ENCODE measurements around the gene PHACTR1.

The PHACTR1 gene

DNA sequence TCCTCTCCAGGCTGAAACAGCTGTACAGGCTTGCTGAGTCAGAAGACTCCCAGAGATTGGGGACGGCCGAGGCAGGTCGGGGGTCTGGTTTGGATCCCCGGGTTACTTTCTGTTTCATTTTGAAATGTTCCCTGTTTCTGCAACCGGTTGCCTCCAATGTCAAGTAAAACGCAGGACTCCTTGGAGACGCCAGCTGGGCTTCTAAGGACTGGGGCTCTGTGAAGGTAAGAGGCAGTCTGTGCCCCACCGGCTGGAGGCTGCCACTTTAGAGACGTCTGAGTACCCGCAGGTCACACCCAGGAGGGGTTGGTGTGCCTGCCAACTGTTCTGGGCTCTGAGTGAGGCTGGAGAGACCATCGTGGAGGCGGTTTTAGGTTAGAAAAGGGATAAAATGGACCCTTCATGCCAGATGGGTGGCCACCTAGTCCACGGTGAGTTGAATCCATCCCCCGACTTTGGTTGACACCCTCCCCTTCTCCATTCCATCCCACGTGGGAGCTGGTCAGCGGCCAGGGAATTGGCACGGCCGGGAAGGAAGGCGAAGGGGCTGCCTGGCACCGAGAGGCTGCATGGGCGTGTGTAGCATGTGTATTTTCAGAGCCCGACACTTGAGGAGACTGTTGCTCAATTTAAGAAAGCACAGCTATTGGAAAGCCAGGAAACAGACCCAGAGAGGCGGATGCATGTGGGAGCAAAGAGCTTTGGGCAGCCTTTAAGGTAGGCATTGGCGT lies 240.9 kb downstream of the PHACTR1 start:
- no peak for DNase-seq (ENCODE audit: low read depth, low spot score)
- Histone ChIP-seq H3K27ac (ENCODE audit: low read length) (no peak overlapping the region), H3K4me3 (ENCODE audit: low read length) (no peak overlapping the region)

DNA sequence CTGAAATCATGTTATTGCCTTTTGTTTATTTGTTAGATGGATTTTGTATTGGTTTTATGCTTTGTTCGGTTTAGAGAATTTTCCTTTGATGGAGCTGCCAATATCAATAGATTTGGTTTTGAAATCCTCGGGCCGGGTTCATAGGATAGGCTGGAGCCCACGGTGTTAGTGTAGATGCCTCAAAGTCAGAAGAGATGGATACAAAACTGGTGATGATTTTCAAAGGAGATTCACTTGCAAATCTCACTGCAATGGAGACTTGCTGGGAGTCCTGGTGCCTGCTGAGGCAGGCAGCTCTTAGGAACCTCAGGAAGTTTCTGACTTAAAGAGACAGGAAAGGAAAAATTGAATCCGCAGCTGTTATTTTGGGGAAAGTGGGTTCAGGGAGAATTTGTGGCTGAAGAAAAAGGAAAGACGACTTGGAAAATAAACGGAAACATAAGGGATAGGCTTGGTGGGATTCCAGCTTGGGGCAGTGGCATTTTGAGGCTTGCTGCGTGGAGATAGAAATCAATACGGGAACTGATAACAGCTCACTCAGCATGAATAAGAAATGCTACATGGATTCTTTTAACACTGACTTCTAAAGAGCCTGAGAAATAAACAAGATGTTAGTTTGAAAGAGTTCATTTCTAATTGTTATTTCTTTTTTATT lies 241.6 kb downstream of the PHACTR1 start:
- Histone ChIP-seq H3K27me3 (ENCODE audit: control insufficient read depth, insufficient read depth, low read length) (peaks cover 32% of the 10 kb centered on the region), H3K27ac (ENCODE audit: low read length) (no peak overlapping the region), H3K9me3 (ENCODE audit: control insufficient read depth, insufficient read depth, low read length) (no peaks in the 10 kb centered on the region), H3K36me3 (ENCODE audit: control insufficient read depth, insufficient read depth, low read length) (no peaks in the 10 kb centered on the region), H3K4me3 (ENCODE audit: low read length) (no peak overlapping the region), H3K4me1 (ENCODE audit: control insufficient read depth, insufficient read depth, low read length) (peaks cover 11% of the 10 kb centered on the region)
- no peak for DNase-seq (ENCODE audit: low read depth, low spot score)
- WGBS (ENCODE audit: insufficient coverage, insufficient read length) = no CpG with 5 or more reads among the region's 9 CpGs

More for the DNA sequence above, 240.9 kb downstream of the PHACTR1 start:
- H3K36me3 ChIP-seq (ENCODE audit: control insufficient read depth, insufficient read depth, low read length) = no peaks in the 10 kb centered on the region
- WGBS (ENCODE audit: insufficient coverage, insufficient read length) = no CpG with 5 or more reads among the region's 24 CpGs
- H3K4me1 ChIP-seq (ENCODE audit: control insufficient read depth, insufficient read depth, low read length) = peaks cover 11% of the 10 kb centered on the region
- H3K27me3 ChIP-seq (ENCODE audit: control insufficient read depth, insufficient read depth, low read length) = peaks cover 32% of the 10 kb centered on the region
- no peaks in the 10 kb centered on the region for H3K9me3 ChIP-seq (ENCODE audit: control insufficient read depth, insufficient read depth, low read length)

DNA sequence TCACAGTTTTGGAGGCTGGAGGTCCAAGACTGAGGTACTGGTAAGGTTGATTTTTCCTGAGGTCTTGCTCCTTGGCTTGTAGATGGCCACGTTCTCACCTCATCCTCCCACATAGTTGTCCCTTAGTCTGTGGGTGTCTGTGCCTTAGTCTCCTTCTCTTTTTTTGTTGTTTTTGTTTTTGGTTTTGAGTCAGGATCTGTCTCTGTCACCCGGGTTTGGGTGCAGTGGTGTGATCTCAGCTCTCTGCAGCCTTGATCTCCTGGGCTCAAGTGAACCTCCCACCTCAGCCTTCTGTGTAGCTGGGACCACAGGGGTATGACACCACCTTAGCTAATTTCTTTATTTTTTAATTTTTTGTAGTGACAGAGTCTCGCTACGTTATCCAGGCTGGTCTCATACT lies 245.2 kb downstream of the PHACTR1 start:
- Histone ChIP-seq H3K27ac (ENCODE audit: low read length) (no peak overlapping the region), H3K36me3 (ENCODE audit: control insufficient read depth, insufficient read depth, low read length) (no peaks in the 10 kb centered on the region), H3K27me3 (ENCODE audit: control insufficient read depth, insufficient read depth, low read length) (peaks cover 21% of the 10 kb centered on the region), H3K4me3 (ENCODE audit: low read length) (no peak overlapping the region), H3K4me1 (ENCODE audit: control insufficient read depth, insufficient read depth, low read length) (peaks cover 4% of the 10 kb centered on the region; the same call in 1 of the 2 replicates), H3K9me3 (ENCODE audit: control insufficient read depth, insufficient read depth, low read length) (no peaks in the 10 kb centered on the region)
- no peak for DNase-seq (ENCODE audit: low read depth, low spot score)
- no CpG with 5 or more reads among the region's 4 CpGs for WGBS (ENCODE audit: insufficient coverage, insufficient read length)

DNA sequence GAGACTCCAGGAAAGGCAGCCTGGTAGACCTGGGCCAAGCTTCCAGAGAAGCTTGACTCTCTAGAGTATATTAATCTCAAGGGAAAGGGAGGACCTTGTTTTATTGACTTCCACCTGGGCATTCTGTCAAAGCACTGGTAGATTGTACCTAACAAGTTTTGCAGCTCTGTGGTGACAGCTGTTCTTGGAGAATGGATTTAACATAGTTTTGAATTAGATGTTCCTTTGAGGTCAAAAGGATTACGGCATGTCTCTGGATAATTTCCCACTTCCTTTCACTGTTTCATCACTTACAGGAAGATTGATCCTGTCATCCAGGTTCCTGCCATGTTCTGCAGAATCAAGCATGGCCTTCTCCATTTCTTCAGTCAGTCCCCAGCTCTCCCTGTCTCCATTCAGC lies 246.0 kb downstream of the PHACTR1 start:
- WGBS (ENCODE audit: insufficient coverage, insufficient read length) = no CpG with 5 or more reads among the region's 1 CpG
- peaks cover 15% of the 10 kb centered on the region for H3K27me3 ChIP-seq (ENCODE audit: control insufficient read depth, insufficient read depth, low read length)
- no peaks in the 10 kb centered on the region for H3K36me3 ChIP-seq (ENCODE audit: control insufficient read depth, insufficient read depth, low read length)
- DNase-seq (ENCODE audit: low read depth, low spot score) = no peak
- no peak overlapping the region for H3K27ac ChIP-seq (ENCODE audit: low read length)
- no peaks in the 10 kb centered on the region for H3K9me3 ChIP-seq (ENCODE audit: control insufficient read depth, insufficient read depth, low read length)
- H3K4me3 ChIP-seq (ENCODE audit: low read length) = no peak overlapping the region
- peaks cover 3% of the 10 kb centered on the region; the same call in 1 of the 2 replicates for H3K4me1 ChIP-seq (ENCODE audit: control insufficient read depth, insufficient read depth, low read length)

DNA sequence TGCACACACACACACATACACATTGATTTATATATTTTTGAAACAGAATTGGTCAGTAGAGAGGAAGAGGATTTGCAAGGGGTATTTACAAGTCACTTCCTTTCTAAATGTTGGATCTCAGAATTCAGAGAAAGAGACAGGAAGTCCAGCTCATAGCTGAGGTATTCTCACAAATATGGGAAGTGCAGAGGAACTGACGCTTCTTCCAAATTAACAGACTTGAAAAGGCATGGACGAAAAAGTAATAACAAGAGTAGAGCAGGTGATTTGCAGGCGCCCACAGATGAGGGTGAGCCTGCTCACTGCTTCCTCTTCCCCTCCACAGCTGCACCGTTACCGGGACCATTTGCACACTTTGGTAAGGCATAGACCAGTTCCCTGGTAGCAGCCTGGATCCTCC lies 246.4 kb downstream of the PHACTR1 start:
- no peak for DNase-seq (ENCODE audit: low read depth, low spot score)
- Histone ChIP-seq H3K9me3 (ENCODE audit: control insufficient read depth, insufficient read depth, low read length) (no peaks in the 10 kb centered on the region), H3K27ac (ENCODE audit: low read length) (no peak overlapping the region), H3K4me1 (ENCODE audit: control insufficient read depth, insufficient read depth, low read length) (no peaks in the 10 kb centered on the region), H3K4me3 (ENCODE audit: low read length) (no peak overlapping the region), H3K27me3 (ENCODE audit: control insufficient read depth, insufficient read depth, low read length) (peaks cover 12% of the 10 kb centered on the region), H3K36me3 (ENCODE audit: control insufficient read depth, insufficient read depth, low read length) (no peaks in the 10 kb centered on the region)
- no CpG with 5 or more reads among the region's 5 CpGs for WGBS (ENCODE audit: insufficient coverage, insufficient read length)

DNA sequence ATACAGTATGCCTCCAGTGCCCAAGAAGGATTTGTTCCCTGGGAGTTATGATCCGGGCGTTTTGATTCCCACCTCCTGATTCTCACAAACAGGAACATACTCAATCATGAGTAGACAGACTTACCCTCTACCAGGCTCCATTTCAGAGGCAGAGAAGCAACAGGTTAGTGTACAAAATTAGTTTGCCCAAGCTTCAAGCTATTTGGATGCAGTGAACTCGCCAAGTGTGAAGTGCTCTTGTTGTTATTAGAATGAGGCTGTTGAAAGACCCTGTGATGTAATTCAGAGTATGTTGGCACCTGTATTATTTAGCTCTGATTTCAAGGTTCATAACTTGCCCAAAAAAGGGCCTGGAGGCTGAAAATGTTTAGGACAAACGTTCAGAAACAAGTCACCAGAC lies 247.0 kb downstream of the PHACTR1 start:
- Histone ChIP-seq H3K27me3 (ENCODE audit: control insufficient read depth, insufficient read depth, low read length) (peaks cover 12% of the 10 kb centered on the region), H3K4me1 (ENCODE audit: control insufficient read depth, insufficient read depth, low read length) (no peaks in the 10 kb centered on the region; the same call in 1 of the 2 replicates), H3K36me3 (ENCODE audit: control insufficient read depth, insufficient read depth, low read length) (no peaks in the 10 kb centered on the region), H3K4me3 (ENCODE audit: low read length) (no peak overlapping the region), H3K27ac (ENCODE audit: low read length) (no peak overlapping the region), H3K9me3 (ENCODE audit: control insufficient read depth, insufficient read depth, low read length) (no peaks in the 10 kb centered on the region)
- no peak for DNase-seq (ENCODE audit: low read depth, low spot score)
- WGBS (ENCODE audit: insufficient coverage, insufficient read length) = no CpG with 5 or more reads among the region's 4 CpGs

DNA sequence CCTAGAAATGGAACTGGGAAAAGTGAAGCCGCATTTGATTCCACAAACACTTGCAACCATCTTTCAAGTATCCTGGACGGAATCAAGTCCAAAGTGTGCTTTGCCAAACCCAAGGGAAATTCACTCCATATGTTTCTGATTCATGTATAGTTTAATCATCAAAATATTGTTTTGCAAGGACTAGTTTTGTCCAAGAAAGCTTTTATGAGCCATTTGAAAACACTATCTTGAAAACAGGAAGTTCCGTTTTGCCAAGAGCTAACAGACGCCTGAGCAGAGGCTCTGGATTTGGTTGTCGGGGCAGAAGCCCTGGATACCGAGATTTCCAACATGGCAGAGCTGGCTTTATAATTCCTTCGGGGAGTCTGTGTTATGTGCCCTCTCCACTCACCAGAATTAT lies 251.1 kb downstream of the PHACTR1 start:
- DNase-seq (ENCODE audit: low read depth, low spot score) = no peak
- H3K27me3 ChIP-seq (ENCODE audit: control insufficient read depth, insufficient read depth, low read length) = no peaks in the 10 kb centered on the region

DNA sequence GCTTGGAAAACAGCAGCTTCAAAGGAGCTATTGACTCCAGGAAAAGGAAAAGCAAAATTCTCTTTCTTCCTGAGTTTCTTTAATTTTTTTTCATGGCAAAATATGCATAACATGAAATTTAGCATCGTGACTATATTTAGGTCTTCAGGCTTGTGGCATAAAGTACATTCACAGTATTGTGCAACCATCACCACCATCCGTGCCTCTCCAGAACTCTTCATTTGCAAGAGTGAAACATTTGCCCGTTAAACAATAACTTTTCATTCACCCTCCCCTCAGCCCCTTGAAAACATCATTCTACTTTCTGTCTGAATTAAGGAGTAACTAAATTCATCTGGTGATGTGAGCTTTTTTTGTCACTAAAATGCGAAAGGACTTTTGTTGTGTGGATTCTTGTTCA lies 251.7 kb downstream of the PHACTR1 start:
- Histone ChIP-seq H3K9me3 (ENCODE audit: control insufficient read depth, insufficient read depth, low read length) (no peaks in the 10 kb centered on the region), H3K4me3 (ENCODE audit: low read length) (no peak overlapping the region), H3K36me3 (ENCODE audit: control insufficient read depth, insufficient read depth, low read length) (no peaks in the 10 kb centered on the region), H3K4me1 (ENCODE audit: control insufficient read depth, insufficient read depth, low read length) (no peaks in the 10 kb centered on the region; the same call in 1 of the 2 replicates), H3K27ac (ENCODE audit: low read length) (no peak overlapping the region), H3K27me3 (ENCODE audit: control insufficient read depth, insufficient read depth, low read length) (no peaks in the 10 kb centered on the region)
- no peak for DNase-seq (ENCODE audit: low read depth, low spot score)
- no CpG with 5 or more reads among the region's 4 CpGs for WGBS (ENCODE audit: insufficient coverage, insufficient read length)

More for the DNA sequence above, 251.1 kb downstream of the PHACTR1 start:
- H3K4me3 ChIP-seq (ENCODE audit: low read length) = no peak overlapping the region
- H3K36me3 ChIP-seq (ENCODE audit: control insufficient read depth, insufficient read depth, low read length) = no peaks in the 10 kb centered on the region
- no peaks in the 10 kb centered on the region; the same call in 1 of the 2 replicates for H3K4me1 ChIP-seq (ENCODE audit: control insufficient read depth, insufficient read depth, low read length)
- no peak overlapping the region for H3K27ac ChIP-seq (ENCODE audit: low read length)
- no peaks in the 10 kb centered on the region for H3K9me3 ChIP-seq (ENCODE audit: control insufficient read depth, insufficient read depth, low read length)
- WGBS (ENCODE audit: insufficient coverage, insufficient read length) = no CpG with 5 or more reads among the region's 7 CpGs

DNA sequence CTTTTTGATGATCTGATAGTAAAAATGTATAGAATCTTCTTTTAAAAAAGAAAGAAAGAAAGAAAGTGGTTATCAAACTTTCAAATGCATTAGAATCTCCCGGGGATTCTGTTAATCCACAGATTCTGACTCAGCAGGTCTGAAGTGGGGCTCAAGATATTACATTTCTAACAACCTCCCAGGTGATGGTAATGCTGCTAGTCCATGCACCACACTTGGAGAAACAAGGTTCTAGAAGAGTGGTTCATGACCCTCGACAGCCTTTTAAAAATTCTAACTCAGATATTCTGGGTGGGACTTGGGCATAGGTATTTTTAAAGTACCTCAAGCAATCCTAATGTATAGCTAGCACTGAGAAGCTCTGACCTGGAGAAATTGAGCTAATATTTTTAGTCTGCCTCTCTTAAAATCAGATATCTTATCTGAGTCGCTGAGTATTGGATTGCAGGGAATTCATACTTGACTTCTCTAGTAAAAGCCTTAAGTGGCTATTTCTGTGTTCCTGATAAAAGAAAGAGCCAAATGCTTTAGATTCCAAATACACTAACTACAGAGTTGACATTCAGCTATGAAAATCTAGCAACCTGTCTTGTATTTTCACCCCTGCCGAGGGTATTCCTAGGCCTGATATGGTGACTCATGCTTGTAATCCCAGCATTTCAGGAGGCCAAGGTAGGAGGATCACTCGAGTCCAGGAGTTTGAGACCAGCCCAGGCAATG lies 252.4 kb downstream of the PHACTR1 start:
- no peaks in the 10 kb centered on the region for H3K9me3 ChIP-seq (ENCODE audit: control insufficient read depth, insufficient read depth, low read length)
- no peak overlapping the region for H3K27ac ChIP-seq (ENCODE audit: low read length)
- H3K27me3 ChIP-seq (ENCODE audit: control insufficient read depth, insufficient read depth, low read length) = no peaks in the 10 kb centered on the region
- H3K4me3 ChIP-seq (ENCODE audit: low read length) = no peak overlapping the region
- no peaks in the 10 kb centered on the region; the same call in 1 of the 2 replicates for H3K4me1 ChIP-seq (ENCODE audit: control insufficient read depth, insufficient read depth, low read length)
- DNase-seq (ENCODE audit: low read depth, low spot score) = no peak
- no peaks in the 10 kb centered on the region for H3K36me3 ChIP-seq (ENCODE audit: control insufficient read depth, insufficient read depth, low read length)
- WGBS (ENCODE audit: insufficient coverage, insufficient read length) = no CpG with 5 or more reads among the region's 5 CpGs

DNA sequence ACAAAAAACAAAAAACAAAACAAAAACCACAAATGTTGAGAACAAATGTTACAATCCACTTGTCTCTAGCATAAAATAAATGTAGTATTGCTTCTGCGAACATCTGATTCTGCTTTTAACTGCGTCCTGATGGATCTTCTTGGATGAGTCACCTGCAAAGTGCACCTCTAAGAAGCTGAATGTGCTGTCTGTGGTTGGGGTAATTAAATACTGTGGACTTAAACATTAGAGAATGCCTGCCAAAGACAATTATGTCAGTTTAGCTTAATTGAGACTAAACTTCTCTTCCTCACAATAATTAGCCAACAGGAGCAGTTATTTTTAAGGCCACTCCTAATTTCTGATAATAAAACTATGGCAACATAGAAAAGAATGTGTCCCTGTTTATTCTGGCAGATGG lies 253.4 kb downstream of the PHACTR1 start:
- Histone ChIP-seq H3K4me3 (ENCODE audit: low read length) (no peak overlapping the region), H3K9me3 (ENCODE audit: control insufficient read depth, insufficient read depth, low read length) (no peaks in the 10 kb centered on the region), H3K27me3 (ENCODE audit: control insufficient read depth, insufficient read depth, low read length) (no peaks in the 10 kb centered on the region), H3K27ac (ENCODE audit: low read length) (no peak overlapping the region), H3K36me3 (ENCODE audit: control insufficient read depth, insufficient read depth, low read length) (no peaks in the 10 kb centered on the region), H3K4me1 (ENCODE audit: control insufficient read depth, insufficient read depth, low read length) (no peaks in the 10 kb centered on the region; the same call in 1 of the 2 replicates)
- no CpG with 5 or more reads among the region's 2 CpGs for WGBS (ENCODE audit: insufficient coverage, insufficient read length)
- DNase-seq (ENCODE audit: low read depth, low spot score) = no peak
